Epithelial cell of esophagus (primary cell): ENCODE data around the gene CCDC116.

Experiments used
- DNase-seq: peaks from one replicate; pipeline ENCODE4 v3.0.0; 2010; ENCODE audit warnings: low read depth
- H3K4me3 ChIP-seq: 2 replicates; pipeline ENCODE4 v1.5.1; 2011; ENCODE audit warnings: mild to moderate bottlenecking, low read length, control low read depth
- TF ChIP-seq, protein P1 (sequence below): IDR thresholded peaks from 2 replicates; pipeline ENCODE4 v1.5.1; 2011; ENCODE audit warnings: low read depth, mild to moderate bottlenecking, low read length, control low read depth, inconsistent platforms; ENCODE audit not compliant: insufficient read depth; ENCODE audit errors: missing control alignments

Gene CCDC116

DNA sequence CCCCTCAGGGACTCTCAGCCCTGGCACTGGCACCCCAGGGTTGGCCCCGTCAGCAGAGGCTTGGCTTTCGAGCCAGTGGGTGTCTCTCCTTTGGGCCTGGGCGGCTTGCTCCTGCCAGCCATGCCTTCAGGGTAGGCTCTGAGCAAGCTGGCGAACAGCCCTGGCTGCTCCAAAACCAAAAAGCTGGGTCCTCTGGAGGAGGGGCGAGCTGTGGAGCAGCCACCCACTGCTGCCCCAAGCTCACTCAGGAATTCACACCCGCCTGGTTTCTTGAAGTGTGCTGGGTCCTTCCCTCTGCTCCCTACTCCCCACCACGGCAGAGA lies 9.0 kb upstream of the CCDC116 start:
- TF ChIP-seq, protein P1, sequence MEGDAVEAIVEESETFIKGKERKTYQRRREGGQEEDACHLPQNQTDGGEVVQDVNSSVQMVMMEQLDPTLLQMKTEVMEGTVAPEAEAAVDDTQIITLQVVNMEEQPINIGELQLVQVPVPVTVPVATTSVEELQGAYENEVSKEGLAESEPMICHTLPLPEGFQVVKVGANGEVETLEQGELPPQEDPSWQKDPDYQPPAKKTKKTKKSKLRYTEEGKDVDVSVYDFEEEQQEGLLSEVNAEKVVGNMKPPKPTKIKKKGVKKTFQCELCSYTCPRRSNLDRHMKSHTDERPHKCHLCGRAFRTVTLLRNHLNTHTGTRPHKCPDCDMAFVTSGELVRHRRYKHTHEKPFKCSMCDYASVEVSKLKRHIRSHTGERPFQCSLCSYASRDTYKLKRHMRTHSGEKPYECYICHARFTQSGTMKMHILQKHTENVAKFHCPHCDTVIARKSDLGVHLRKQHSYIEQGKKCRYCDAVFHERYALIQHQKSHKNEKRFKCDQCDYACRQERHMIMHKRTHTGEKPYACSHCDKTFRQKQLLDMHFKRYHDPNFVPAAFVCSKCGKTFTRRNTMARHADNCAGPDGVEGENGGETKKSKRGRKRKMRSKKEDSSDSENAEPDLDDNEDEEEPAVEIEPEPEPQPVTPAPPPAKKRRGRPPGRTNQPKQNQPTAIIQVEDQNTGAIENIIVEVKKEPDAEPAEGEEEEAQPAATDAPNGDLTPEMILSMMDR = no peak
- DNase-seq = no peak

DNA sequence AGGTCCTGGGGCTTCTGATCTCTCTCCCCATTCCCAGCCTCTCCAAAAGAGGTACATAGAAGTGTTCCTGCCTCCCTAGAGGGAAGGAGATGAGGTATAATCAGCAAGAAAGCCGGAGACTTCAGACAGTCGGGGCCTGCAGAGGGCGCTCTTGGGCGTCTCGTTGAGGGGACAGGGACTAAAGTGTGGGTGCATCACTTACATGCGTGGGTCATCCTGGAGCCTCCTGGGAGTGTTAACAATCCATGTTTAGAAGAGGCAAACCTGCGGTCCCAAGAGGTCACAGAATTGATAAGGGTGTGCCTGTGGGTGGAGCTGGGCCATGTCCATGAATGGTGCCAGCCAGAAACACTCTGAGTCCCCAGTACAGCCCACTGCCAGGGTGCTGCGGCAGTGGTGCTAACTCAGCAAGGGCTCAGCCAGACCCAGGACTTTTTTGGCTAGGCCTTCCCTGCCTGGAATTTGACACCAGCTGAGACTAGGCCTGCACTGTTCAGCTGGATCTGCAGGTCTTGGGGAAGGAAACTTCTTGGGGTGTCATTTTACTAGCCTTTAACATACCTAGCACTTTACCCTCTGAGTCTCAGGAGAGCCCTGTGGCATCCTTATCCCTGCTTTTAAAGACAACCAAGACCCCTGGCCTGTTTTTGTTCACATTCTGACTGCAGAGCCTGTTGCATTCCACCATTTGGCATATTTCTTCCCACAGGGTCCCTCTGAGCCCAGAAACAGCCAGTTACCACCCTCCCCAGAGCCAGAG lies 8.3 kb upstream of the CCDC116 start:
- DNase-seq = peak; percentile 47
- H3K4me3 ChIP-seq = no peak overlapping the region
- TF ChIP-seq, protein P1 = peak; percentile 62

More for the DNA sequence above, 9.0 kb upstream of the CCDC116 start:
- H3K4me3 ChIP-seq = no peak overlapping the region

DNA sequence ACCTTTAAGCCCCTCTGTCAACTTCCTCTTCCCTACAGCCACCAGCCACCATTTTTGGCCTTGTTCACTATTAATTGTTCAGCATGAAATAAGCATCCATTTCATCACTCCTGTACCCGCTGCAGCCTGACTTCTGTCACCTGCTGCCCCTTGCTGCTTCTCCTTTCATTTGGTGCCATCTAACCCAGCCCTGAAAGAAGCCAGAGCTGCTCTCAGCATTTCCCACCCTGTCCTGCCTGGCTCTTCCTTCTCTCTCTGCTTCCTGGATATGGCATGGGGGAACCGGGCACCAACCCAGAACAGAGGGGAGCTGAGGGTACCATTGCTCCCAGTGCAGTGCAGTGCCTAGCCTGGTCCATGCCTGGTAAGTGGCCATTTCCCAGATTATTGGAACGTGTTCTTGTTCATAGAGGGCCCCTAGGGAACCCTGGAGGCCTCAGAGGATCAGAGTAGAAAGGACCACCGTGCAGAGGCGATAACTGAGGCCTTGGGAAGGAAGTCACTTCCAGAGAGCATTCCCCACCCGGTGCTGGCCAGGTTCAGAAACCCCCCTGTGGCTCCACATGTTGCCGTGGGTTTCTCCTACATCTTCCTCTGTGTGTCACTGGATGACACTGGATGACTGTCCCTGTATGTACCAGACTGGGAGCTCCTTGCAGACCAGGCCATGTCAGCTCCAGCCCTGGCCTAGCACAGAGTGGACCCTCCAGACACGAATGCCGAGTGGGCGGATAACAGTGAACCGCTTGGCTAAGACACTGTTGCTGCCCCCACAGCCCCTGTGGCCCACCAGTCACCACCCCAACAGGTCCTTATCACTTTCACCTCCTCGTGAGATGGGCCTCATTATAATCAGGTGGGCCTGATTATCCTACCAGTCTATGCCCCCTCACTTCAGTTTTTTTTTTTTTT lies 7.4 kb upstream of the CCDC116 start:
- no peak overlapping the region for H3K4me3 ChIP-seq
- DNase-seq = no peak

DNA sequence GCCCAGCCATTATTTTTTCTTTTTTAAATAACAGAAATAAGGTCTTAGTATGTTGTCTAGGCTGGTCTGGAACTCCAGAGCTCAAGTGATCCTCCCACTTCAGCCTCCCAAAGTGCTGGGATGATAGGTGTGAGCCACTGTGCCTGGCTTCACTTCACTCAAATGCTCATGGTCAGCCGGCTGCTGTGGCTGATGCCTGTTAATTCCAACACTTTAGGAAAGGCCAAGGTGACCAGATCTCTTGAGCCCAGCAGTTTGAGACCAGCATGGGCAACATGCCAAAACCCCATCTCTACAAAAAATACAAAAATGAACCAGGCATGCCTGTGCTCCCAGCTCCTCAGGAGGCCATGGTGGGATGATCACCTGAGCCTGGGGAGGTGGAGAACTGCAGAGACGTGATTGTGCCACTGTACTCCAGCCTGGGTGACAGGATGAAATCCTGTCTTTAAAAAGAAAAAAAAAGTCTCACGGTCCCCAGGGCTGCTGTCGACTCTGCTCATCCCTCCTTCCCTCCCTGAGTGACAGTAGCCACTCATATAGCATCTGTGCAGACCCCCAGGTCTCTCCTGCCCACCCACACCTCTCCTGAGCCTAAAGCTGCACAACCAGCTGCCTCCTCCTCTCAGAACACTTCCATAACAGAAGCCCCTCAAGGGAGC lies 6.4 kb upstream of the CCDC116 start:
- no peak overlapping the region for H3K4me3 ChIP-seq
- no peak for DNase-seq
- TF ChIP-seq, protein P1 = no peak

More for the DNA sequence above, 7.4 kb upstream of the CCDC116 start:
- TF ChIP-seq, protein P1 = no peak

DNA sequence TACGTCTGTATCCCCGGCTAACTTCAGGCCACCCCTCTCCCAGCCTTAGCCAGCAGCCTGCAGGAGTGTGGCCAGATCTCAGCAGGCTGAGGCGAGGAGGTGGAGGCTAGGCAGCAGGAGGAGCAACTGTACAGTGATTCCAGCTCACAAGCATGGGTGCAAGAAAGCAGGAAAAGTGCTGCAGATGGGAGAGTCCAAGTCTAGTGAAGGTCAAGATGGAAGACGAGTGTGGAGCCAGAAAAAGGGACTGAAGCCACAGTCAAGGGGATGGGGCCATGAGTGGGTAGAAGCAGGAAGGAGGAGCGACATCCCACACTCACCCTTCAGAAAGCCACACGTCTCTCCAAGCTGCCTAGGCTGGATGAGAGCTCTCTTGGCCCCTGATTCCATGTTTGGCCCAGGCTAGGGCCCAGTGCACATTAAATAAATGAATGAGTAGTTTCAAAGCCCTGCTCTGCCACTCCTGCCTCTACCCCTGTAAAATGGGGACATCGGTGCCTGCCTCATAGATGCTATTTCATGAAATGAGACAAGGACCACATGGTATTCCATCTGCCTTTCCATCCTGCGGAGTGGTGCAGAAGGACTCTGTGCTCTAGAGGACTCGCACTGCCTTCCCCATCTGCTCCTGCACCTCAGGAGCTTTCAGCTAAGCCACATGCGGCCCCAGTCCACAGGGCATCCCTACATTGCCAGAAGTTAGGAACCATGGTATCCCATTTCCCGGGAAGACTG lies 5.7 kb upstream of the CCDC116 start:
- TF ChIP-seq, protein P1 = no peak
- H3K4me3 ChIP-seq = no peak overlapping the region

More for the DNA sequence above, 5.7 kb upstream of the CCDC116 start:
- DNase-seq = no peak
